RWPE2 (cell line): Measurements from ENCODE around the gene COL4A6.
"Not testable (repeated sequence)": the region's sequence is repeated elsewhere in the genome, so short reads cannot be mapped to it uniquely, and the experiment has no call there.

Source experiments
- ATAC-seq: fragments of 200-7000 bp; cut with Tn5 transposase; 3 replicates; pipeline ENCODE4 v1.9.1; 2021; ENCODE audit warnings: low read depth
- DNase-seq: peaks from one replicate; pipeline ENCODE4 v3.0.0-alpha.2; 2020; ENCODE audit warnings: low spot score
- H3K27ac ChIP-seq: fragments of 450-650 bp; 2 replicates; pipeline ENCODE4 v1.5.1; 2017; ENCODE audit warnings: mild to moderate bottlenecking; ENCODE audit not compliant: poor library complexity, severe bottlenecking
- H3K27me3 ChIP-seq: fragments of 250-450 bp; sonication (Bioruptor Pico); 2 replicates; pipeline ENCODE4 v1.5.1; 2021; ENCODE audit warnings: mild to moderate bottlenecking, moderate library complexity; ENCODE audit not compliant: insufficient read depth, poor library complexity, severe bottlenecking
- H3K36me3 ChIP-seq: fragments of 250-450 bp; sonication (Bioruptor Pico); 2 replicates; pipeline ENCODE4 v1.5.1; 2020; ENCODE audit warnings: low read depth, mild to moderate bottlenecking, moderate library complexity
- H3K4me1 ChIP-seq: fragments of 250-450 bp; sonication (Bioruptor Pico); 2 replicates; pipeline ENCODE4 v1.5.1; 2021; ENCODE audit warnings: mild to moderate bottlenecking, moderate library complexity; ENCODE audit not compliant: insufficient read depth, poor library complexity, severe bottlenecking
- H3K4me3 ChIP-seq: fragments of 250-450 bp; sonication (Bioruptor Pico); 2 replicates; pipeline ENCODE4 v1.5.1; 2021; ENCODE audit warnings: mild to moderate bottlenecking, moderate library complexity; ENCODE audit not compliant: severe bottlenecking
- H3K9me3 ChIP-seq: fragments of 250-450 bp; sonication (Bioruptor Pico); 2 replicates; pipeline ENCODE4 v1.5.1; 2021; ENCODE audit warnings: mild to moderate bottlenecking, moderate library complexity; ENCODE audit not compliant: severe bottlenecking
- TF ChIP-seq, protein P1 (sequence below): fragments of 450-650 bp; IDR thresholded peaks from one replicate; pipeline ENCODE4 v1.5.1; 2017; ENCODE audit warnings: mild to moderate bottlenecking, moderate library complexity; ENCODE audit not compliant: poor library complexity, severe bottlenecking

Gene COL4A6

DNA sequence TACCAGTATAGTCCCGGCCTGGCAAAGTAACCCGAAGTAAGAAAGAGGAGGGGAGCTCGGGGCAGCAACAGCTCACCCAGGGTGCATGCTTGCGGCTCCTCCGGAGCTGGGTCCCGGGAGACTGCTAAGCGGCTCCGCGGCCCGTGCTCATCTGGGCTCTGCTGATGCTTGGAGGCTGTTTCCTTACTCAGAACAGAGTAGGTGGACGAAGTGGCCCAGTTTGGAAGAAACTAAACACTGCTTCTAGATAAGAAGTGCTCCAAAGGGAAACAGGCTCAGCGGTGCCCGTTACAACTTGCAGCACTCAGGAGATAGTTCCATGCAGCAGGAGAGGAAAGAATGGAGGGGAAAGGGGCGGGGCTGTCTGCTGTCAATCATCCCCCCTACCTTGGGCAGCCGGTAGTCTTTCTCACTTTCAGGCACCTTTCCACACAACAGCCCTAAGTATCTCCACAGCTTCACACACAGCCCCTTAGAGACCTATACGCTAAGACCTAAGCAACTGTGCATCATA is at the start of gene COL4A6:
Gene COL4A6 (minus strand): TSS at position 313 of the 514 bp plus-strand sequence. CDS start 226 bp downstream, at position 87.
- Histone ChIP-seq H3K36me3 (peaks cover 16% of the 10 kb centered on the region), H3K27me3 (no peaks in the 10 kb centered on the region), H3K4me3 (peak within 1 kb of the TSS; percentile 51), H3K27ac (peak within 1 kb of the TSS; percentile 77), H3K4me1 (no peaks in the 10 kb centered on the region), H3K9me3 (no peaks in the 10 kb centered on the region)
- ATAC-seq (peak; percentile 72), DNase-seq (peak; percentile 44)
- TF ChIP-seq, protein P1, sequence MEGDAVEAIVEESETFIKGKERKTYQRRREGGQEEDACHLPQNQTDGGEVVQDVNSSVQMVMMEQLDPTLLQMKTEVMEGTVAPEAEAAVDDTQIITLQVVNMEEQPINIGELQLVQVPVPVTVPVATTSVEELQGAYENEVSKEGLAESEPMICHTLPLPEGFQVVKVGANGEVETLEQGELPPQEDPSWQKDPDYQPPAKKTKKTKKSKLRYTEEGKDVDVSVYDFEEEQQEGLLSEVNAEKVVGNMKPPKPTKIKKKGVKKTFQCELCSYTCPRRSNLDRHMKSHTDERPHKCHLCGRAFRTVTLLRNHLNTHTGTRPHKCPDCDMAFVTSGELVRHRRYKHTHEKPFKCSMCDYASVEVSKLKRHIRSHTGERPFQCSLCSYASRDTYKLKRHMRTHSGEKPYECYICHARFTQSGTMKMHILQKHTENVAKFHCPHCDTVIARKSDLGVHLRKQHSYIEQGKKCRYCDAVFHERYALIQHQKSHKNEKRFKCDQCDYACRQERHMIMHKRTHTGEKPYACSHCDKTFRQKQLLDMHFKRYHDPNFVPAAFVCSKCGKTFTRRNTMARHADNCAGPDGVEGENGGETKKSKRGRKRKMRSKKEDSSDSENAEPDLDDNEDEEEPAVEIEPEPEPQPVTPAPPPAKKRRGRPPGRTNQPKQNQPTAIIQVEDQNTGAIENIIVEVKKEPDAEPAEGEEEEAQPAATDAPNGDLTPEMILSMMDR = no peak

DNA sequence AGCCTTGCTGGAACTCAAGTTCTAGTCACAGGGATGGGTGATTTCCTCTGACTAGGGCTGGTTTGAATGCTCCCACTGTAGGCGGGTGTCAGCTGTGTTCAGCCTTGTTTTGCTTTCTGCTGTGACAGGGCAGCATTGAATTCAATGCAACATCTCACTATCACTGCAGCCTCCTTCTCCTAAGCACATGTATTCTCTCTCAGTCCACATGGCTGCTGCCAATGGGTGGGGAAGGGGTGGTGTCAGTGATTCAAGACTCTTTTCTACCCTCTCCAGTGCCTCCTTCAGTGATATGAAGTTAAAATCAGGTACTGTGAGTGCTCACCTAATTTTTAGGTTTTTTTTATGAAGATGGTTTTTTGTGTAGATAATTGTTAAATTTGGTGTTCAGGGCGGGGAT is 47.7 kb upstream of the COL4A6 start:
- H3K27ac ChIP-seq = no peak overlapping the region
- H3K9me3 ChIP-seq = no peaks in the 10 kb centered on the region
- H3K27me3 ChIP-seq = no peaks in the 10 kb centered on the region
- ATAC-seq (no peak), DNase-seq (no peak)
- no peak overlapping the region for H3K4me3 ChIP-seq
- H3K4me1 ChIP-seq = no peaks in the 10 kb centered on the region
- TF ChIP-seq, protein P1 = no peak
- no peaks in the 10 kb centered on the region for H3K36me3 ChIP-seq

DNA sequence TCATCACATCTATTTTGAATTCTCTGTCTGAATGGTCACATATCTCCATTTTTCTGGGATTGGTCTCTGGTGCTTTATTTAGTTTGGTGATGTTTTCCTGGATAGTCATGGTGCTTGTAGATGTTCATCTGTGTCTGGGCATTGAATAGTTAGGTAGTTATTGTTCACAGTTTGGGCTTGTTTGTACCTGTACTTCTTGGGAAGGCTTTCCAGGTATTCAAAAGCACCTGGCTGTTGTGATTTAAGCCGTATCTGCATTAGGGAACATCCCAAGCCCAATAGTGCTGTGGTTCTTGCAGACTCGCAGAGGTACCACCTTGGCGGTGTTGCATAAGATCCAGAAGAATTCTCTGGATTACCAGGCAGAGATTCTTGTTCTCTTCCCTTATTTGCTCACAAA is 46.0 kb upstream of the COL4A6 start:
- H3K4me3 ChIP-seq = no peak overlapping the region
- no peaks in the 10 kb centered on the region for H3K9me3 ChIP-seq
- H3K4me1 ChIP-seq = no peaks in the 10 kb centered on the region
- H3K27ac ChIP-seq = no peak overlapping the region
- DNase-seq = no peak
- no peak; the same call in 2 of the 3 replicates for ATAC-seq
- no peaks in the 10 kb centered on the region for H3K27me3 ChIP-seq
- TF ChIP-seq, protein P1 = no peak
- H3K36me3 ChIP-seq = no peaks in the 10 kb centered on the region

DNA sequence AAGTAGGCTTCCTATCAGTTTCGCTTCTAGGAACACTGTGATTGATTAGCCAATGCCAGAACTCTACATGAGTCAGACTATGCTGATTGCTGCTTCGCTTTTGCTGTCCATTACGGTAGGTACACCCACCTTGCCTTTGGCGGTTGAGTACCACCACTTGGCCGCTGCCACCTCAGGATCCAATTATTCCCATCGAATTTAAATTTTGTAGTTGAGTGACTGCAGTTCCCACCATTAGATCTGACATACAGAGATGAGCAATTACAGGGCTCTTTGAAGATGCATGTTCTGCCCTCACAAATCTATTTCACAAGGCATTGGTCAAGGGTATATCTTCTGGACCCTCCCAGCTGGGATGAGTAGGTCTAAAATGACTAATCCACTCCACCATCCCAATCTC is 43.3 kb upstream of the COL4A6 start:
- not testable (repeated sequence) for H3K36me3 ChIP-seq, DNase-seq, H3K4me3 ChIP-seq, H3K27ac ChIP-seq, ATAC-seq, H3K27me3 ChIP-seq, H3K4me1 ChIP-seq, H3K9me3 ChIP-seq

DNA sequence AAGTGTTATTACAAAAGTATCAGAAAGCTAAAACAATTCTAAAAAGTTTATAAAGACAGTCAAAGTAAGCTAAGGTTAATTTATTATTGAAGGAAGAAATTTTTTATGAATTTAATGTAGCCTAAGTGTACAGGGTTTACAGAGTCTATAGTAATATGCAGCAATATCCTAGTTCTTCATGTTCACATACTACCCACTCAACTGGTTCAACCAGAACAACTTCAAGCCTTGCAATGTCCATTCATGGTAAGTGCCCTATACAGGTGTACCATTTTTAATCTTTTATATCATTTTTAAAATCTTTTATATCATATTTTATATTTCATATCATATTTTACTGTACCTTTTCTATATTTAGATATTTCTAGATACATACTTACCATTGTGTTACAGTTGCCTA is 35.8 kb upstream of the COL4A6 start:
- Histone ChIP-seq H3K9me3 (no peaks in the 10 kb centered on the region), H3K4me3 (no peak overlapping the region), H3K4me1 (no peaks in the 10 kb centered on the region), H3K27me3 (no peaks in the 10 kb centered on the region), H3K27ac (no peak overlapping the region), H3K36me3 (peaks cover 5% of the 10 kb centered on the region)
- TF ChIP-seq, protein P1 = no peak
- ATAC-seq (no peak), DNase-seq (no peak)
